Ishikawa (cell line): Measurements from ENCODE around the gene HAPLN3.

Experiments used
- CEBPB ChIP-seq: IDR thresholded peaks from 2 replicates; pipeline ENCODE4 v1.6.1; 2012
- CREB1 ChIP-seq: IDR thresholded peaks from 2 replicates; pipeline ENCODE4 v1.6.1; 2012; ENCODE audit warnings: low read depth
- EGR1 ChIP-seq: IDR thresholded peaks from 2 replicates; pipeline ENCODE4 v1.6.1; 2012
- EP300 ChIP-seq: IDR thresholded peaks from 2 replicates; pipeline ENCODE4 v1.6.1; 2012; ENCODE audit warnings: borderline replicate concordance
- FOXM1 ChIP-seq: IDR thresholded peaks from 2 replicates; pipeline ENCODE4 v1.6.1; 2012; ENCODE audit warnings: low read depth, borderline replicate concordance
- NFIC ChIP-seq: IDR thresholded peaks from 2 replicates; pipeline ENCODE4 v1.6.1; 2012
- RAD21 ChIP-seq: IDR thresholded peaks from 2 replicates; pipeline ENCODE4 v1.6.1; 2012; ENCODE audit warnings: low read depth
- TAF1 ChIP-seq: IDR thresholded peaks from 2 replicates; pipeline ENCODE4 v1.6.1; 2012; ENCODE audit warnings: low read depth, mild to moderate bottlenecking
- TCF12 ChIP-seq: IDR thresholded peaks from 2 replicates; pipeline ENCODE4 v1.6.1; 2012; ENCODE audit warnings: low read depth
- TEAD4 ChIP-seq: IDR thresholded peaks from 2 replicates; pipeline ENCODE4 v1.6.1; 2012
- YY1 ChIP-seq: IDR thresholded peaks from 2 replicates; pipeline ENCODE4 v1.6.1; 2012; ENCODE audit warnings: low read depth
- ZBTB7A ChIP-seq: IDR thresholded peaks from 2 replicates; pipeline ENCODE4 v1.6.1; 2012; ENCODE audit warnings: low read depth
- TF ChIP-seq, protein P1 (sequence below): IDR thresholded peaks from 2 replicates; pipeline ENCODE4 v1.6.1; 2012
- TF ChIP-seq, protein P2 (sequence below): IDR thresholded peaks from 2 replicates; pipeline ENCODE4 v1.6.1; 2012; ENCODE audit warnings: low read depth, mild to moderate bottlenecking
- TF ChIP-seq, protein P3 (sequence below): IDR thresholded peaks from 2 replicates; pipeline ENCODE4 v1.6.1; 2012

HAPLN3 gene

DNA sequence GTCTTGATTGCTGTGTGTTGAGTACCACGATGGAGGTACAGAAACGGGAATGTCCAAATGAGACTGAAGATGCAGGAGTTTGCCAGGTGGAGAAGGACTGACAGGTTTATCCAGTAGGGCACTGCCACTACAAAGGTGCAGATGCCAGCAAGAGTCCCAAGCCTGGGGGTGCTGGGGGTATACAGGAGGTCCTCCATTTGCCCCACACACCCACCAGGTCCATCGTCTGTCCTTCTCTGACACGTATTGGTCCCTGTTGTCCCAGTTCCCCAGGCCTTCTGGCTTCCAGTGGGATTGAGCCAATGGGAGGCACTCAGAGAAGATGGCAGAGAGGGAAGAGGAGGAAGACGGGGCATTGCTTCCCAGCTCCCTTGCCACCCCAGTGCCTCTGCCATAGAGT, 6.6 kb downstream of the HAPLN3 start:
- TF ChIP-seq NFIC: no peak

DNA sequence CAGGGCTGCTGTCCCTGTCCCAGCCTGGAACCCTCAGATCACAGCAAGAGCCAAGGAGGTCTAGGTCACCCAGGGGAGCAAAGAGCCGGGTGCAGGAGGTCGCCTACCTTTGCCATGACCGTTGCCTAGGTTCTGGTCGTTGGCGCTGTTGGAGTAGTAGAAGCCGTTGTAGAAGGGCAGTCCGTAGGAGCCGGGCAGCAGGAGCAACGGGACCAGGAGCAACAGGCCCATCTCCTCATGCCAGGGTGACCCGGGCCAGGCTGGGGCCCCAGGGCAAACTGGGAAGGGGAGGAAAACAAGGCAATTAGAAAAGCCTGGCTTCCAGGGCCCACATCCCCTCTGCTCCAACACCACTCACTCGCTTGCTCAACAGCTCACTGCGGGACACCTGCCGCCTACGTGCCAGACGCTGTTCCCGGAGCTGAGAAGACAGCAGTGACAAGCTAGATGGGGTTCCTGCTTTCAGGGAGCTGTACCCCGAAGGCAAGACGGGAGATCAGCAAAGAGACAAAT, 8.2 kb downstream of the HAPLN3 start:
- TF ChIP-seq YY1 (no peak), CREB1 (no peak)

DNA sequence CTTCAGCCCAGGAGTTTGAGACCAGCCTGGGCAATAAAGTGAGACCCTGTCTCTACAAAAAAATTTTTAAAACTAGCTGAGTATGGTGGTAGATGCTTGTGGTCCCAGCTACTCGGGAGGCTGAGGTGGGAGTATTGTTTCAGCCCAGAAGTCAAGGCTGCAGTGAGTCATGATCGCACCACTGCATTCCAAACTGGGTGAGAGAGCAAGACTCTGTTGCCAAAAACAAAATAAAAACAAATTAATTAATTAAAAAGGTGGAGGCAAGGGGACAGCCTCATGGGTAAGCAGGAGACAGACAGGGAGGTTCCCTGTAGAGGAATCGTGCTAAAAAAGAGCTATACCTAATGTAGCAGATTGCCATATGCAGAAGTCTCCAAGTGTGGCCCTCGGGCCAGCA, 12.6 kb downstream of the HAPLN3 start:
- TF ChIP-seq RAD21 (no peak), EP300 (no peak), EGR1 (no peak), TEAD4 (no peak), TAF1 (no peak), TCF12 (no peak), CEBPB (no peak), FOXM1 (no peak), YY1 (no peak), CREB1 (no peak), NFIC (no peak), ZBTB7A (no peak)
- TF ChIP-seq, protein P1, sequence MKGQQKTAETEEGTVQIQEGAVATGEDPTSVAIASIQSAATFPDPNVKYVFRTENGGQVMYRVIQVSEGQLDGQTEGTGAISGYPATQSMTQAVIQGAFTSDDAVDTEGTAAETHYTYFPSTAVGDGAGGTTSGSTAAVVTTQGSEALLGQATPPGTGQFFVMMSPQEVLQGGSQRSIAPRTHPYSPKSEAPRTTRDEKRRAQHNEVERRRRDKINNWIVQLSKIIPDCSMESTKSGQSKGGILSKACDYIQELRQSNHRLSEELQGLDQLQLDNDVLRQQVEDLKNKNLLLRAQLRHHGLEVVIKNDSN: no peak
- TF ChIP-seq, protein P2, sequence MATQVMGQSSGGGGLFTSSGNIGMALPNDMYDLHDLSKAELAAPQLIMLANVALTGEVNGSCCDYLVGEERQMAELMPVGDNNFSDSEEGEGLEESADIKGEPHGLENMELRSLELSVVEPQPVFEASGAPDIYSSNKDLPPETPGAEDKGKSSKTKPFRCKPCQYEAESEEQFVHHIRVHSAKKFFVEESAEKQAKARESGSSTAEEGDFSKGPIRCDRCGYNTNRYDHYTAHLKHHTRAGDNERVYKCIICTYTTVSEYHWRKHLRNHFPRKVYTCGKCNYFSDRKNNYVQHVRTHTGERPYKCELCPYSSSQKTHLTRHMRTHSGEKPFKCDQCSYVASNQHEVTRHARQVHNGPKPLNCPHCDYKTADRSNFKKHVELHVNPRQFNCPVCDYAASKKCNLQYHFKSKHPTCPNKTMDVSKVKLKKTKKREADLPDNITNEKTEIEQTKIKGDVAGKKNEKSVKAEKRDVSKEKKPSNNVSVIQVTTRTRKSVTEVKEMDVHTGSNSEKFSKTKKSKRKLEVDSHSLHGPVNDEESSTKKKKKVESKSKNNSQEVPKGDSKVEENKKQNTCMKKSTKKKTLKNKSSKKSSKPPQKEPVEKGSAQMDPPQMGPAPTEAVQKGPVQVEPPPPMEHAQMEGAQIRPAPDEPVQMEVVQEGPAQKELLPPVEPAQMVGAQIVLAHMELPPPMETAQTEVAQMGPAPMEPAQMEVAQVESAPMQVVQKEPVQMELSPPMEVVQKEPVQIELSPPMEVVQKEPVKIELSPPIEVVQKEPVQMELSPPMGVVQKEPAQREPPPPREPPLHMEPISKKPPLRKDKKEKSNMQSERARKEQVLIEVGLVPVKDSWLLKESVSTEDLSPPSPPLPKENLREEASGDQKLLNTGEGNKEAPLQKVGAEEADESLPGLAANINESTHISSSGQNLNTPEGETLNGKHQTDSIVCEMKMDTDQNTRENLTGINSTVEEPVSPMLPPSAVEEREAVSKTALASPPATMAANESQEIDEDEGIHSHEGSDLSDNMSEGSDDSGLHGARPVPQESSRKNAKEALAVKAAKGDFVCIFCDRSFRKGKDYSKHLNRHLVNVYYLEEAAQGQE: no peak
- TF ChIP-seq, protein P3, sequence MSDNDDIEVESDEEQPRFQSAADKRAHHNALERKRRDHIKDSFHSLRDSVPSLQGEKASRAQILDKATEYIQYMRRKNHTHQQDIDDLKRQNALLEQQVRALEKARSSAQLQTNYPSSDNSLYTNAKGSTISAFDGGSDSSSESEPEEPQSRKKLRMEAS: no peak

DNA sequence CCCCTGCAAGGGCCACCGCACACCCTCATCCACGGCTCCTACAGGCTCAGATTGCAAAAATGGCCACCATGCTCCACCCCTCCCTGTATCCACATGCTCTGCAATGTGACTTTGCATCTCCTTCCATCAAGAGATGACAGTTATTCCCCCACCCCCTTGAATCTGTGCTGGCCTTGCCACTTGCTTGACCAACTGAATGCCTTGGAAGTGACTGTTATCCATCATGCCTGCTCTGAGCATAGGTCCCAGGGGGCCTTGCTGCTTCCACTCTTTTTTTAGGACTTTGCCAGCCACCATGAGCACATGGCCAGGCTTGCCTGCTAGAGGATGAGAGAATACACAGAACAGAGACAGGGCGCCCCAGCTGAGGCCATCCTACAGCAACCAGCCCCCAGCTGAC, 13.6 kb downstream of the HAPLN3 start:
- TF ChIP-seq NFIC (no peak), EGR1 (no peak), ZBTB7A (no peak), TEAD4 (no peak), CEBPB (no peak), YY1 (no peak), EP300 (no peak), FOXM1 (no peak), TAF1 (no peak)
- TF ChIP-seq, protein P2: no peak
- TF ChIP-seq, protein P3: no peak
- TF ChIP-seq, protein P1: no peak

DNA sequence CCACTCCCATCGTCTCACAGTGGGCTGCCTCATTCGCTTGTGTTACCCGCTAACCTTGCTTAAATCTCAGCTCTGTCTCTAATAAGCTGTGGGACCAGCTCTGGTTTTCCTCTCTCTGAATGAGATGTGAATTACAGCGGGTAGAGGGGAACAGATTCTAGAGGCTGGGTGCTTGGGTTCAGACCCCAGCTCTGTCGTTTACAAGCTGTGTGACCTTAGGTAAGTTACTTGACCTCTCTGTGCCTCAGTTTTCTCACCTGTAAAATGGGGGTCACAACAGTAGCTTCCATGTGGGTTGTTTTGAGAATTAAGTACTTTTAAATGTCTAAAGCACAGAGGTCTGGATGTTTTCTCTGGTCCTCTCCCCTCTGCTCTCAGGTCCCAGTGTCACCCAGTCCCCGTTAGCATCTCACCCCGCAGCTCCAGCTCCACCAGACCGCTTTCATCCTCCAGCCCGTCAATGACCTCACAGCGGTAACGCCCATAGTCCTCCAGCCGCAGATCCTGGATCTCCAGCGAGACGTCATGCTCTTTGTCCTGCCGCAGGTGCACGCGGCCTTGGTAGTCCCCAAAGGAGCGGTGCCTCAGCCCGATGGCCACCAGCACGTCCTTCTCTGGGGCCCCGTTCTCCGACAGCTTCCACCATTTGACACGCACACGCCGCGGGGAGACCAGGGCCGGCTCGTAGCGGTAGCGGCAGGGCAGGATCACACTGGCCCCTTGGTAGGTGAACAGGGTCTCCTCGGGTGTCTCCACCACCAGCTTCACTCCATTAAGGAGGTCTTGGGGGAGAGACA, 14.2 kb downstream of the HAPLN3 start:
- no peak for TF ChIP-seq RAD21

DNA sequence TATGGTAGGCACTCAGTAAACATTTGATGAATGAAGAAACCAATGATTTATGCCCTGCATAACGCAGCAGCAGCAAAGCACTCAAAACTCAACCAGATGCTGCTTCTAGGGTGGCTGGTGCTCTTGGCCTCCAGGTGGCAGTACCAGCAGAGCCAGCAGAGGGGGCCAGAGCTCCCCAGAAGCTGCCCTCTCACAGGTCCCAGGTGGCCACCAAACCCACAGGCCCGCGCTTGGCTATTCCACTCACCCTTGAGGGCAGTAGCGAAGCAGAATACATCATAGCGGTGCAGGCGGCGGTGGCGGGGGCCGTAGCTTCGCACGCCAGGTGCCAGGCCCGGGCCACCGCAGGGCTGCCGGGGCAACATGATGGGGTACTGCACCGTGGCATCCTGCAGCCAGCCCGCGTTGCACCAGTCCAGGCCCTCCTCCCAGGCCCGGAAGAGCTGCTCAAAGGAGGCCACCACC, 16.6 kb downstream of the HAPLN3 start:
- TF ChIP-seq RAD21: peak; percentile 73
- TF ChIP-seq, protein P3: no peak

DNA sequence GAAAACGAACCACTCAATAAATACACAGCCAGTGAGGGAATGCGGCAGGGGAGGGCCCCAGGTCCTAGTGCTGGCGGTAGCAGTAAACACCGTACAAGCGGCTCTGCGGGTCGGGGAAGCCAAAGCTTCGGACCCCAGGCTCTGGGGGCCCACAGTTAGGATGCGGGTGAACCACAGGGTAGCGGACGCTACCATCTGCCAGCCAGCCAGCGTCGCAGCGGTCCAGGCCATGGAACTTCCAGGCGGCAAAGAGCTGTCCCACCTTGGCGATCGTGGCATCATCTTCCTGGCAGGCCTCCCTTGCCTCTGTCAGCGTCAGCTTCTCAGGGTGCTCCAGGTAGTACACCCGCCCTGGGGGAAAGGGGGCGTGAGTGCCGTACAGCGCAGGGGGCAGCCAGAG, 17.4 kb downstream of the HAPLN3 start:
- TF ChIP-seq, protein P2: no peak
- TF ChIP-seq TEAD4 (no peak), RAD21 (no peak), ZBTB7A (no peak), TAF1 (no peak), EGR1 (no peak), TCF12 (no peak), NFIC (no peak), CEBPB (no peak), EP300 (no peak), CREB1 (no peak), YY1 (no peak), FOXM1 (no peak)
- TF ChIP-seq, protein P1: no peak
- TF ChIP-seq, protein P3: no peak
